Trophoblast cell (in vitro differentiated cells and primary cell): Measurements from ENCODE around the gene IL16.

ENCODE experiments used
- DNase-seq, 2 donors: peaks; one replicate each; pipeline ENCODE4 v3.0.0-alpha.2; 2016
- H2AFZ ChIP-seq: 2 replicates; pipeline ENCODE4 v1.6.1; 2013; ENCODE audit warnings: low read length, moderate library complexity, mild to moderate bottlenecking; ENCODE audit not compliant: insufficient read depth, poor library complexity
- H2AK5ac ChIP-seq: 2 replicates; pipeline ENCODE4 v1.6.1; 2013; ENCODE audit warnings: mild to moderate bottlenecking, low read length
- H2BK120ac ChIP-seq: 2 replicates; pipeline ENCODE4 v1.6.1; 2013; ENCODE audit warnings: low read length, mild to moderate bottlenecking, moderate library complexity; ENCODE audit not compliant: insufficient read depth, poor library complexity
- H2BK12ac ChIP-seq: 2 replicates; pipeline ENCODE4 v1.6.1; 2013; ENCODE audit warnings: mild to moderate bottlenecking, low read length, moderate library complexity
- H2BK5ac ChIP-seq: 2 replicates; pipeline ENCODE4 v1.6.1; 2013; ENCODE audit warnings: low read length, low read depth, moderate library complexity, mild to moderate bottlenecking; ENCODE audit not compliant: poor library complexity
- H3K14ac ChIP-seq: 2 replicates; pipeline ENCODE4 v1.6.1; 2013; ENCODE audit warnings: mild to moderate bottlenecking, low read length
- H3K18ac ChIP-seq: 2 replicates; pipeline ENCODE4 v1.6.1; 2013; ENCODE audit warnings: mild to moderate bottlenecking, low read length
- H3K23ac ChIP-seq: 2 replicates; pipeline ENCODE4 v1.6.1; 2013; ENCODE audit warnings: low read length
- H3K27ac ChIP-seq: 2 replicates; pipeline ENCODE4 v1.5.1; 2013; ENCODE audit warnings: low read depth, mild to moderate bottlenecking, inconsistent platforms, low read length, moderate library complexity
- H3K27me3 ChIP-seq: 2 replicates; pipeline ENCODE4 v1.6.1; 2013; ENCODE audit warnings: inconsistent platforms, mild to moderate bottlenecking, low read length, moderate library complexity; ENCODE audit not compliant: insufficient read depth
- H3K36me3 ChIP-seq, 2 experiments: 1 replicate in 1 of 2; 2 replicates in 1 of 2; pipeline ENCODE4 v1.6.1; 2013; ENCODE audit warnings: low read length in 2 of 2, mild to moderate bottlenecking in 2 of 2, moderate library complexity in 1 of 2; ENCODE audit not compliant: insufficient read depth in 2 of 2, control insufficient read depth in 1 of 2
- H3K4ac ChIP-seq: 2 replicates; pipeline ENCODE4 v1.6.1; 2013; ENCODE audit warnings: low read depth, mild to moderate bottlenecking, low read length, moderate library complexity
- H3K4me1 ChIP-seq, 2 experiments: 1 replicate in 1 of 2; 2 replicates in 1 of 2; pipeline ENCODE4 v1.6.1; 2013; ENCODE audit warnings: low read length in 2 of 2, mild to moderate bottlenecking in 2 of 2, moderate library complexity in 1 of 2; ENCODE audit not compliant: insufficient read depth in 2 of 2, control insufficient read depth in 1 of 2
- H3K4me2 ChIP-seq: 2 replicates; pipeline ENCODE4 v1.6.1; 2013; ENCODE audit warnings: inconsistent platforms, mild to moderate bottlenecking, low read length, moderate library complexity
- H3K4me3 ChIP-seq: 2 replicates; pipeline ENCODE4 v1.5.1; 2013; ENCODE audit warnings: mild to moderate bottlenecking, low read depth, low read length, inconsistent platforms
- H3K79me1 ChIP-seq: one replicate; pipeline ENCODE4 v1.6.1; 2013; ENCODE audit warnings: low read length
- H3K79me2 ChIP-seq: 2 replicates; pipeline ENCODE4 v1.6.1; 2013; ENCODE audit warnings: low read length, mild to moderate bottlenecking; ENCODE audit not compliant: control insufficient read depth, insufficient read depth, poor library complexity
- H3K9ac ChIP-seq: 2 replicates; pipeline ENCODE4 v1.6.1; 2013; ENCODE audit warnings: mild to moderate bottlenecking, low read length
- H3K9me3 ChIP-seq: 2 replicates; pipeline ENCODE4 v1.6.1; 2013; ENCODE audit warnings: low read depth, mild to moderate bottlenecking, control low read depth, inconsistent platforms, low read length; ENCODE audit not compliant: insufficient read depth
- H4K12ac ChIP-seq: 2 replicates; pipeline ENCODE4 v1.6.1; 2013; ENCODE audit warnings: low read depth, mild to moderate bottlenecking, low read length, moderate library complexity
- H4K8ac ChIP-seq: 2 replicates; pipeline ENCODE4 v1.6.1; 2013; ENCODE audit warnings: low read depth, mild to moderate bottlenecking, low read length, moderate library complexity
- H4K91ac ChIP-seq: one replicate; pipeline ENCODE4 v1.6.1; 2013; ENCODE audit warnings: low read depth, mild to moderate bottlenecking, low read length, moderate library complexity
- WGBS: extraction: QIAGEN DNeasy Blood & Tissue Kit; methylation state at CpG from one replicate; pipeline ENCODE4 v1.1.7; 2013; ENCODE audit warnings: missing lambda C conversion rate; ENCODE audit not compliant: insufficient read length, insufficient coverage; ENCODE audit errors: extremely low coverage; 5-methylcytosine and 5-hydroxymethylcytosine counted together

IL16 gene

DNA sequence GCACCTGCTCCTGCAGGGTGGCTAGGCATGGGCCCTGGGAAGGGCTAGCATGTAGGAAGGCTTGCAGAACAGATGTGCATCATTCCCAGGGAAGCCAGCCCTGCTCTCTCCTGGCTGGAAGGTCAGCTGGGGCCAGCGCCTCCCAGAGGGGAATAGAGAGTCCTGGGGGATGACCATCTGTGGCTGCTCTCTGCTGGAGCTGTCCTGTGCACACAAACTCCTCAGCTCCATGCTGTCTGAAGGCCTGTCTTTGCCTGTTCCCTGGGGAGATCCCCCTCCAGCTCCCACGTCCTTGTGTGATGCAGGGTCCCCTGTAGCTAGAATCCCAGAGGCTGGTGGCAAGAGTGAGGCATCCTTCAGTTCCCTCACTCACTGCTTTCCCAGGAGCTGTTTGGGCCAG, 19.3 kb downstream of the IL16 start:
- H2AK5ac ChIP-seq = no peak overlapping the region
- no peak overlapping the region for H4K91ac ChIP-seq
- H3K27ac ChIP-seq = no peak overlapping the region
- no peak overlapping the region for H3K23ac ChIP-seq
- DNase-seq = no peak
- H4K8ac ChIP-seq = no peak overlapping the region
- no peak overlapping the region for H3K4me3 ChIP-seq
- no peaks in the 10 kb centered on the region for H3K4me1 ChIP-seq
- no peaks in the 10 kb centered on the region for H3K79me2 ChIP-seq
- no peaks in the 10 kb centered on the region for H3K79me1 ChIP-seq
- H3K18ac ChIP-seq = no peak overlapping the region
- no peaks in the 10 kb centered on the region for H3K36me3 ChIP-seq
- H3K9ac ChIP-seq = no peak overlapping the region
- no peak overlapping the region for H3K4me2 ChIP-seq
- H3K4ac ChIP-seq = no peak overlapping the region
- no peak overlapping the region for H3K14ac ChIP-seq
- H2BK120ac ChIP-seq = no peak overlapping the region
- H4K12ac ChIP-seq = no peak overlapping the region
- H2BK12ac ChIP-seq = no peak overlapping the region
- H2AFZ ChIP-seq = no peak overlapping the region
- no peak overlapping the region for H2BK5ac ChIP-seq
- no peaks in the 10 kb centered on the region for H3K27me3 ChIP-seq
- WGBS = no CpG with 5 or more reads among the region's 2 CpGs
- peaks cover 3% of the 10 kb centered on the region for H3K9me3 ChIP-seq

DNA sequence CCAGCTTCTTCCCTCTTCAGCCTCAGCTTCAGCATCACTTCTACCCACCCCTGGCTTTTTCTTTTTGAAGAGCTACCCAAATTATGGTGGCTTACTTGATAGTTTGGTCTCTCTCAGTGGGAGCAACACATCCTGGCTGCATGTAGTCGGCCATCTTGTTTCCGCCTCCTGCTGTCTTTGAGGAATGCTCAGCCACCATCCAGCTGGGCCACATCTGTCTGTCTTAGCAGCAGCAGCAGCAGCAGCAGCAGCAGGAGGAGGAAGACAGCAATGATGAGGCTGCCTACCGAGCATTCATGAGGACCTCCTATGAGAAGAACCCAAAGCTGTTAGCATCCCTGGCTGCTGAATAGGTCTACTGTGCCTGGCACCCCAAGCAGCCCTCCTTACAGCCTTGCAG, 19.7 kb downstream of the IL16 start:
- no peak overlapping the region for H3K14ac ChIP-seq
- H3K9me3 ChIP-seq = peaks cover 3% of the 10 kb centered on the region
- no peaks in the 10 kb centered on the region for H3K27me3 ChIP-seq
- no peak overlapping the region for H3K9ac ChIP-seq
- no peaks in the 10 kb centered on the region for H3K4me1 ChIP-seq
- peak overlapping the region; percentile 16 for H3K4me3 ChIP-seq
- H3K27ac ChIP-seq = no peak overlapping the region
- H2AFZ ChIP-seq = no peak overlapping the region
- H2BK5ac ChIP-seq = no peak overlapping the region
- H3K23ac ChIP-seq = no peak overlapping the region
- no peak overlapping the region for H4K91ac ChIP-seq
- no peaks in the 10 kb centered on the region for H3K79me2 ChIP-seq
- no peak overlapping the region for H2BK120ac ChIP-seq
- DNase-seq = no peak
- no peaks in the 10 kb centered on the region for H3K36me3 ChIP-seq
- no peak overlapping the region for H3K4ac ChIP-seq
- no peak overlapping the region for H3K18ac ChIP-seq
- no peak overlapping the region for H3K4me2 ChIP-seq
- no CpG with 5 or more reads among the region's 3 CpGs for WGBS
- no peak overlapping the region for H4K8ac ChIP-seq
- H2AK5ac ChIP-seq = no peak overlapping the region
- no peak overlapping the region for H4K12ac ChIP-seq
- no peaks in the 10 kb centered on the region for H3K79me1 ChIP-seq
- no peak overlapping the region for H2BK12ac ChIP-seq

DNA sequence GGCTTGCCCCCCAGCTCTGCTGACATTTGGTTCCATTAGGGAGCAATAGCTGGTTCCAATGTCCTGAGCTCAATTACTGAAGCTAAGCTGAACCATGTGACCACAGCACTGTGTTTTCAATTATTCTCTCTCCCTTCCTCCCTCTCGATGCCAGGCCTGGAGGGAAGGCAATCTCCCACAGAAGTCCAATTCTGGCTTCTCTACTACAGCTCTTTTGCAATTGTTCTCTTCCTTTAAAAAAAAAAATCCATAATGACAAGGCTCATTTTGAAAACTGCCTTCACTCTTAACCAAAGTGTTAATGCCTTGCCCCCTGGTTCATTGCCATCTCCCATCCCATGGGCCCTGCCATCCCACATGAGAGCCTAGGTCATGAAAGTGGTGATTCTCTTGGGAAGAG, 24.8 kb downstream of the IL16 start:
- no peaks in the 10 kb centered on the region for H3K79me1 ChIP-seq
- no CpG with 5 or more reads among the region's 1 CpG for WGBS

DNA sequence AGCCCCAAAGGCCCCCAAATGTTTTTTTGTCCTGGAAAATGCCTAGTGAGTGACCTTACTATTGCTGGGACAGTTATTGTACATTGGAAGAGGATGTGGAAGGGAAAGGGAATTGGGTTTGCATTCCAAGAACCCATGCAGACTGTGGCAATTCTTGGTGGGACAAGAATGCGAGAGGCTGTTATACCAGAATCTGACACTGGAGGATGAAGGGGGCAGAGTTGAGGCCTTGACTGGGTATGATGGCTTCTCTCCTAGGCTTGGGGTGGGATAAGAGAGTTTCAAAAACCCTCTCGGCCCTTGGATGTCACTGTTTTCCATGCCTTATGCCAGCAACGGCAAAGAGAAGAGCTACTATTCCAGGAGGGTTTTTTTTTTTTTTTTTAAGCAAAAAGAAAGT, 25.3 kb downstream of the IL16 start:
- H3K18ac ChIP-seq = no peak overlapping the region
- H3K4me2 ChIP-seq = no peak overlapping the region
- no peaks in the 10 kb centered on the region for H3K79me1 ChIP-seq
- no peak overlapping the region for H3K9ac ChIP-seq
- H2AK5ac ChIP-seq = no peak overlapping the region
- no peaks in the 10 kb centered on the region for H3K36me3 ChIP-seq
- H4K91ac ChIP-seq = no peak overlapping the region
- H3K27ac ChIP-seq = no peak overlapping the region
- DNase-seq = no peak
- no peaks in the 10 kb centered on the region for H3K9me3 ChIP-seq
- H2BK12ac ChIP-seq = no peak overlapping the region
- H2AFZ ChIP-seq = no peak overlapping the region
- no CpG with 5 or more reads among the region's 3 CpGs for WGBS
- no peak overlapping the region for H3K23ac ChIP-seq
- H3K4me3 ChIP-seq = no peak overlapping the region
- H3K4me1 ChIP-seq = no peaks in the 10 kb centered on the region
- no peak overlapping the region for H3K4ac ChIP-seq
- no peak overlapping the region for H2BK5ac ChIP-seq
- H3K14ac ChIP-seq = no peak overlapping the region
- no peak overlapping the region for H4K12ac ChIP-seq
- H3K79me2 ChIP-seq = no peaks in the 10 kb centered on the region
- H3K27me3 ChIP-seq = no peaks in the 10 kb centered on the region
- no peak overlapping the region for H2BK120ac ChIP-seq
- H4K8ac ChIP-seq = no peak overlapping the region

More for the DNA sequence above, 24.8 kb downstream of the IL16 start:
- Histone ChIP-seq H3K9ac (no peak overlapping the region), H2BK5ac (no peak overlapping the region), H3K36me3 (no peaks in the 10 kb centered on the region), H2BK120ac (no peak overlapping the region), H3K18ac (no peak overlapping the region), H3K9me3 (peaks cover 2% of the 10 kb centered on the region), H3K23ac (no peak overlapping the region), H4K12ac (no peak overlapping the region), H2BK12ac (no peak overlapping the region), H3K14ac (no peak overlapping the region), H3K4me1 (no peaks in the 10 kb centered on the region), H3K27me3 (no peaks in the 10 kb centered on the region), H4K8ac (no peak overlapping the region), H3K27ac (no peak overlapping the region), H3K4me2 (no peak overlapping the region), H2AK5ac (no peak overlapping the region), H4K91ac (no peak overlapping the region), H2AFZ (no peak overlapping the region), H3K79me2 (no peaks in the 10 kb centered on the region), H3K4ac (no peak overlapping the region), H3K4me3 (no peak overlapping the region)
- no peak for DNase-seq
